Duodenal mucosa (tissue), 2 donors: ENCODE measurements around the gene FBXO8.

Experiments
- H3K27ac ChIP-seq: one replicate; pipeline ENCODE4 v1.7.0; 2013; ENCODE audit warnings: low read depth, low read length
- H3K27me3 ChIP-seq, 2 donors: one replicate each; pipeline ENCODE4 v1.7.0; 2013; ENCODE audit warnings: low read length in 2 of 2, control low read depth in 1 of 2; ENCODE audit not compliant: insufficient read depth in 2 of 2, control insufficient read depth in 1 of 2
- H3K36me3 ChIP-seq, 2 donors: one replicate each; pipeline ENCODE4 v1.7.0; 2013; ENCODE audit warnings: low read length in 2 of 2, control low read depth in 1 of 2; ENCODE audit not compliant: insufficient read depth in 2 of 2, control insufficient read depth in 1 of 2
- H3K4me1 ChIP-seq, 2 donors: one replicate each; pipeline ENCODE4 v1.7.0; 2013; ENCODE audit warnings: low read length in 2 of 2, control low read depth in 1 of 2; ENCODE audit not compliant: insufficient read depth in 2 of 2, control insufficient read depth in 1 of 2
- H3K4me3 ChIP-seq, 2 donors: one replicate each; pipeline ENCODE4 v1.7.0; 2013; ENCODE audit warnings: low read length in 2 of 2, low read depth in 1 of 2
- H3K9ac ChIP-seq, 2 donors: one replicate each; pipeline ENCODE4 v1.7.0; 2013; ENCODE audit warnings: low read length in 2 of 2, low read depth in 1 of 2
- H3K9me3 ChIP-seq, 2 donors: one replicate each; pipeline ENCODE4 v1.7.0; 2013; ENCODE audit warnings: low read length in 2 of 2, control low read depth in 1 of 2; ENCODE audit not compliant: control insufficient read depth in 1 of 2

Gene FBXO8

GRCh38 chr4:174224550-174224949 lies 58.9 kb downstream of the FBXO8 start:
- H3K4me3 ChIP-seq: no peak overlapping the region
- H3K36me3 ChIP-seq: no peaks in the 10 kb centered on the region
- no peak overlapping the region for H3K27ac ChIP-seq
- H3K4me1 ChIP-seq: no peaks in the 10 kb centered on the region
- no peak overlapping the region for H3K9ac ChIP-seq
- peaks cover 6 to 10% of the 10 kb centered on the region in 2 donors for H3K27me3 ChIP-seq
- H3K9me3 ChIP-seq: no peaks in the 10 kb centered on the region

GRCh38 chr4:174222266-174222872 lies 61.1 kb downstream of the FBXO8 start:
- H3K4me1 ChIP-seq: peaks cover 5 to 8% of the 10 kb centered on the region in 2 donors
- H3K36me3 ChIP-seq: no peaks in the 10 kb centered on the region
- H3K27me3 ChIP-seq: peaks cover 21 to 30% of the 10 kb centered on the region in 2 donors
- no peak overlapping the region for H3K27ac ChIP-seq
- H3K4me3 ChIP-seq: no peak overlapping the region
- no peaks in the 10 kb centered on the region for H3K9me3 ChIP-seq
- H3K9ac ChIP-seq: no peak overlapping the region

- Histone ChIP-seq H3K27ac (no peak overlapping the region), H3K9ac (no peak overlapping the region), H3K9me3 (no peaks in the 10 kb centered on the region), H3K36me3 (no peaks in the 10 kb centered on the region), H3K27me3 (peaks cover 53 to 71% of the 10 kb centered on the region in 2 donors), H3K4me1 (peaks cover 18 to 19% of the 10 kb centered on the region in 2 donors), H3K4me3 (peak overlapping the region; percentile 30 to 50)
These were observed 65.2 kb downstream of the FBXO8 start for GRCh38 chr4:174218127-174218790.

- Histone ChIP-seq H3K4me3 (peak overlapping the region; percentile 30 to 50), H3K9me3 (no peaks in the 10 kb centered on the region), H3K36me3 (no peaks in the 10 kb centered on the region), H3K27ac (no peak overlapping the region), H3K9ac (no peak overlapping the region), H3K27me3 (peaks cover 58 to 78% of the 10 kb centered on the region in 2 donors), H3K4me1 (peaks cover 18 to 19% of the 10 kb centered on the region in 2 donors)
These were observed 66.0 kb downstream of the FBXO8 start for GRCh38 chr4:174217273-174218126.

GRCh38 chr4:174216799-174217272 lies 66.6 kb downstream of the FBXO8 start:
- Histone ChIP-seq H3K27me3 (peaks cover 64 to 84% of the 10 kb centered on the region in 2 donors), H3K27ac (no peak overlapping the region), H3K9ac (no peak overlapping the region), H3K4me1 (peaks cover 18 to 19% of the 10 kb centered on the region in 2 donors), H3K4me3 (peak overlapping the region; percentile 30 to 50), H3K9me3 (no peaks in the 10 kb centered on the region), H3K36me3 (no peaks in the 10 kb centered on the region)

- H3K27me3 ChIP-seq: peaks cover 71 to 92% of the 10 kb centered on the region in 2 donors
- H3K4me1 ChIP-seq: peaks cover 18 to 19% of the 10 kb centered on the region in 2 donors
- H3K27ac ChIP-seq: no peak overlapping the region
- H3K36me3 ChIP-seq: no peaks in the 10 kb centered on the region
- no peaks in the 10 kb centered on the region for H3K9me3 ChIP-seq
- no peak overlapping the region for H3K4me3 ChIP-seq
- H3K9ac ChIP-seq: no peak overlapping the region
These were observed 67.3 kb downstream of the FBXO8 start for GRCh38 chr4:174215961-174216680.

- H3K36me3 ChIP-seq: no peaks in the 10 kb centered on the region
- no peak overlapping the region for H3K9ac ChIP-seq
- H3K27me3 ChIP-seq: peaks cover 72 to 91% of the 10 kb centered on the region in 2 donors
- no peak overlapping the region for H3K4me3 ChIP-seq
- H3K9me3 ChIP-seq: no peaks in the 10 kb centered on the region
- no peak overlapping the region for H3K27ac ChIP-seq
- H3K4me1 ChIP-seq: peaks cover 18 to 19% of the 10 kb centered on the region in 2 donors
These were observed 68.4 kb downstream of the FBXO8 start for GRCh38 chr4:174215057-174215456.

GRCh38 chr4:174214101-174214878 lies 69.2 kb downstream of the FBXO8 start:
- Histone ChIP-seq H3K9ac (no peak overlapping the region), H3K27me3 (peaks cover 65 to 92% of the 10 kb centered on the region in 2 donors), H3K9me3 (no peaks in the 10 kb centered on the region), H3K36me3 (no peaks in the 10 kb centered on the region), H3K27ac (no peak overlapping the region), H3K4me3 (peak overlapping the region in 1 of 2 donors; percentile 44), H3K4me1 (peaks cover 18 to 19% of the 10 kb centered on the region in 2 donors)

GRCh38 chr4:174213731-174214100 lies 69.8 kb downstream of the FBXO8 start:
- no peaks in the 10 kb centered on the region for H3K36me3 ChIP-seq
- H3K4me1 ChIP-seq: peaks cover 18 to 19% of the 10 kb centered on the region in 2 donors
- H3K27ac ChIP-seq: no peak overlapping the region
- H3K9ac ChIP-seq: no peak overlapping the region
- H3K4me3 ChIP-seq: peak overlapping the region in 1 of 2 donors; percentile 44
- H3K9me3 ChIP-seq: no peaks in the 10 kb centered on the region
- peaks cover 65 to 89% of the 10 kb centered on the region in 2 donors for H3K27me3 ChIP-seq
